ENCODE data around the gene SLC35G6.

The SLC35G6 gene

GRCh38 chr17:7448461-7448860 lies 32.8 kb upstream of the SLC35G6 start:
- Histone ChIP-seq H4K20me1 (ENCODE audit: insufficient read depth, low read length) (no peaks in the 10 kb centered on the region), H3K27ac (ENCODE audit: low read length) (no peak overlapping the region), H3K4me1 (ENCODE audit: insufficient read depth, low read length) (peaks cover 12% of the 10 kb centered on the region), H3K4me2 (ENCODE audit: insufficient read depth, low read length) (no peak overlapping the region), H3K79me2 (ENCODE audit: insufficient read depth, low read length) (no peaks in the 10 kb centered on the region), H3K9me3 (ENCODE audit: insufficient read depth, low read length, severe bottlenecking) (no peaks in the 10 kb centered on the region), H2AFZ (ENCODE audit: low read depth, low read length) (no peak overlapping the region), H3K36me3 (ENCODE audit: insufficient read depth, low read length) (no peaks in the 10 kb centered on the region), H3K9ac (ENCODE audit: low read depth, low read length) (no peak overlapping the region), H3K27me3 (ENCODE audit: insufficient read depth, low read length, poor library complexity) (peaks cover 2% of the 10 kb centered on the region), H3K4me3 (ENCODE audit: low read depth in 1 of 2, low read length in 2 of 2) (no peak overlapping the region)
- DNase-seq: no peak
- ATAC-seq (ENCODE audit: insufficient read depth, low read depth): no peak
- TF ChIP-seq CTCF (IDR thresholded peaks at IDR 0.05; ENCODE audit: borderline replicate concordance, extremely low read depth, low read length, poor library complexity, severe bottlenecking) (no peak), EZH2 (IDR thresholded peaks at IDR 0.05; ENCODE audit: borderline replicate concordance, low read depth, low read length, severe bottlenecking) (no peak)

- H2AFZ ChIP-seq (ENCODE audit: low read depth, low read length): no peak overlapping the region
- no peak overlapping the region for H3K9ac ChIP-seq (ENCODE audit: low read depth, low read length)
- no peaks in the 10 kb centered on the region for H3K9me3 ChIP-seq (ENCODE audit: insufficient read depth, low read length, severe bottlenecking)
- DNase-seq (no peak), ATAC-seq (ENCODE audit: insufficient read depth, low read depth) (no peak)
- peaks cover 34% of the 10 kb centered on the region for H3K36me3 ChIP-seq (ENCODE audit: insufficient read depth, low read length)
- no peaks in the 10 kb centered on the region; the same call in 1 of the 2 replicates for H4K20me1 ChIP-seq (ENCODE audit: insufficient read depth, low read length)
- no peak overlapping the region for H3K4me2 ChIP-seq (ENCODE audit: insufficient read depth, low read length)
- H3K27me3 ChIP-seq (ENCODE audit: insufficient read depth, low read length, poor library complexity): no peaks in the 10 kb centered on the region
- peaks cover 10% of the 10 kb centered on the region for H3K4me1 ChIP-seq (ENCODE audit: insufficient read depth, low read length)
- TF ChIP-seq CTCF (IDR thresholded peaks at IDR 0.05; ENCODE audit: borderline replicate concordance, extremely low read depth, low read length, poor library complexity, severe bottlenecking): no peak
- TF ChIP-seq EZH2 (IDR thresholded peaks at IDR 0.05; ENCODE audit: borderline replicate concordance, low read depth, low read length, severe bottlenecking): no peak
- H3K27ac ChIP-seq (ENCODE audit: low read length): no peak overlapping the region
- H3K4me3 ChIP-seq (ENCODE audit: low read depth in 1 of 2, low read length in 2 of 2): no peak overlapping the region
- H3K79me2 ChIP-seq (ENCODE audit: insufficient read depth, low read length): peaks cover 3% of the 10 kb centered on the region; the same call in 1 of the 2 replicates
Measured at GRCh38 chr17:7459961-7460545, 21.2 kb upstream of the SLC35G6 start.

- TF ChIP-seq CTCF (IDR thresholded peaks at IDR 0.05; ENCODE audit: borderline replicate concordance, extremely low read depth, low read length, poor library complexity, severe bottlenecking) (no peak), EZH2 (IDR thresholded peaks at IDR 0.05; ENCODE audit: borderline replicate concordance, low read depth, low read length, severe bottlenecking) (no peak)
- Histone ChIP-seq H3K27ac (ENCODE audit: low read length) (no peak overlapping the region), H2AFZ (ENCODE audit: low read depth, low read length) (no peak overlapping the region), H3K9me3 (ENCODE audit: insufficient read depth, low read length, severe bottlenecking) (no peaks in the 10 kb centered on the region), H3K4me1 (ENCODE audit: insufficient read depth, low read length) (peaks cover 8% of the 10 kb centered on the region), H3K79me2 (ENCODE audit: insufficient read depth, low read length) (no peaks in the 10 kb centered on the region; the same call in 1 of the 2 replicates), H4K20me1 (ENCODE audit: insufficient read depth, low read length) (no peaks in the 10 kb centered on the region; the same call in 1 of the 2 replicates), H3K27me3 (ENCODE audit: insufficient read depth, low read length, poor library complexity) (no peaks in the 10 kb centered on the region), H3K4me2 (ENCODE audit: insufficient read depth, low read length) (no peak overlapping the region), H3K9ac (ENCODE audit: low read depth, low read length) (no peak overlapping the region), H3K4me3 (ENCODE audit: low read depth in 1 of 2, low read length in 2 of 2) (no peak overlapping the region), H3K36me3 (ENCODE audit: insufficient read depth, low read length) (peaks cover 41% of the 10 kb centered on the region)
- DNase-seq: no peak
- no peak for ATAC-seq (ENCODE audit: insufficient read depth, low read depth)
Measured at GRCh38 chr17:7460850-7461660, 20.2 kb upstream of the SLC35G6 start.
